GM19023 (cell line): Measurements from ENCODE around the gene RPS25.
"Not testable (repeated sequence)": the region's sequence is repeated elsewhere in the genome, so short reads cannot be mapped to it uniquely, and the experiment has no call there.

ENCODE experiments used
- ATAC-seq: cut with Tn5 transposase; IDR thresholded peaks from one replicate; pipeline ENCODE4 v1.9.1; 2021; ENCODE audit warnings: mild to moderate bottlenecking, moderate library complexity; ENCODE audit not compliant: unreplicated experiment

The RPS25 gene

DNA sequence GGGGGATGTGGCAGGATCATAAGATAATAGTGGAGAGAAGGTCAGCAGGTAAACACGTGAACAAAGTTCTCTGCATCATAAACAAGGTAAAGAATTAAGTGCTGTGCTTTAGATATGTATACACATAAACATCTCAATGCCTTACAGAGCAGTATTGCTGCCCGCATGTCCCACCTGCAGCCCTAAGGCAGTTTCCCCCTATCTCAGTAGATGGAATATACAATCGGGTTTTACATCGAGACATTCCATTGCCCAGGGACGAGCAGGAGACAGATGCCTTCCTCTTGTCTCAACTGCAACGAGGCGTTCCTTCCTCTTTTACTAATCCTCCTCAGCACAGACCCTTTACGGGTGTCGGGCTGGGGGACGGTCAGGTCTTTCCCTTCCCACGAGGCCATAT lies 21.3 kb upstream of the RPS25 start:
- ATAC-seq = not testable (repeated sequence)

- no peak for ATAC-seq
Measured at GRCh38 chr11:119038884-119039283, 20.7 kb upstream of the RPS25 start.

DNA sequence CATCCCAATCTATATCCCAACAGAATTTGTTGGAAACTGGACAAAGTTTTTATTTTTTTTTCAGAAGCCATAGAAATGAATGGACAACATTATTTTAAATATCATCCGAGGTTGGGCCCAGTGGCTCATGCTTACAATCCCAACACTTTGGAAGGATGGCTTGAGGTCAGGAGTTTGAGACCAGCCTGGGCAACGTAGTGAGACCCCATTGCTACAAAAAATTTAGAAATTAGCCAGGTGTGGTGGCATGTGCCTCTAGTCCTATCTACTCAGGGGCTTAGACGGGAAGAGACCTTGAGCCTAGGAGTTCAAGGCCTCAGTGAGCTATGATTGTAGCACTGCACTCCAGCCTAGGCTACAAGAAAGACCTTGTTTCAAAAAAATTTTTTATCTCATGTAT lies 16.7 kb upstream of the RPS25 start:
- no peak for ATAC-seq

DNA sequence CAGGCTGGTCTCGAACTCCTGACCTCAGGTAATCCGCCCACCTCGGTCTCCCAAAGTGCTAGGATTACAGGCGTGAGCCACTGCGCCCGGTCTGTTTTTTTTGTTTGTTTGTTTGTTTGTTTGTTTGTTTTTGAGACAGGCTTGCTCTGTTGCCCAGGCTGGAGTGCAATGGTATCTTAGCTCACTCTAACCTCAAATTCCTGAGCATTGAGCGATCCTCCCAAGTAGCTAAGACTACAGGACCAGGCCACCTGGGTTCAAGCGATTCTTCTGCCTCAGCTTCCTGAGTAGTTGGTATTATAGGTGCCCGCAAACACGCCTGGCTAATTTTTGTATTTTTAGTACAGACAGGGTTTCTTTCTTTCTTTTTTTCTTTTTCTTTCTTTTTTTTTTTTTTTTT lies 15.3 kb upstream of the RPS25 start:
- not testable (repeated sequence) for ATAC-seq

DNA sequence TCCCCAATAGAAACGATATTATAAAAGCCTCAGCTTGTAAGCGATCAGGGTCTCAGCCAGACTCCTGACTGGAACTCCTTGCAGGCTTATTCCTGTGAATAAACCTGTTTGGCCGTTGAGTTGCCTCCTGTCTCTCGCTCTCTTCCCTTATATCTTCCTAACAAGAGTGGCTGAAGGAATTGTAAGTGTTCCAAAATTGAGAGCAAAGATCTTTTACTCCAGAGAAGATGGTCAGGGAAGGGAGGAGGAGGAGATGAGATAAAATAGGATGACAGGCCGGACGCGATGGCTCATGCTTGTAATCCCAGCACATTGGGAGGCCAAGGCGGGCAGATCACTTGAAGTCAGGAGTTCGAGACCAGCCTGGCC lies 13.8 kb upstream of the RPS25 start:
- no peak for ATAC-seq

- ATAC-seq = peak; percentile 78
Measured at GRCh38 chr11:119030329-119031047, 12.3 kb upstream of the RPS25 start, which contains the start of gene SLC37A4. TSS of gene SLC37A4 (minus strand) at chr11:119030877.

- peak; percentile 14 for ATAC-seq
Measured at GRCh38 chr11:119030029-119030328, 11.8 kb upstream of the RPS25 start.

DNA sequence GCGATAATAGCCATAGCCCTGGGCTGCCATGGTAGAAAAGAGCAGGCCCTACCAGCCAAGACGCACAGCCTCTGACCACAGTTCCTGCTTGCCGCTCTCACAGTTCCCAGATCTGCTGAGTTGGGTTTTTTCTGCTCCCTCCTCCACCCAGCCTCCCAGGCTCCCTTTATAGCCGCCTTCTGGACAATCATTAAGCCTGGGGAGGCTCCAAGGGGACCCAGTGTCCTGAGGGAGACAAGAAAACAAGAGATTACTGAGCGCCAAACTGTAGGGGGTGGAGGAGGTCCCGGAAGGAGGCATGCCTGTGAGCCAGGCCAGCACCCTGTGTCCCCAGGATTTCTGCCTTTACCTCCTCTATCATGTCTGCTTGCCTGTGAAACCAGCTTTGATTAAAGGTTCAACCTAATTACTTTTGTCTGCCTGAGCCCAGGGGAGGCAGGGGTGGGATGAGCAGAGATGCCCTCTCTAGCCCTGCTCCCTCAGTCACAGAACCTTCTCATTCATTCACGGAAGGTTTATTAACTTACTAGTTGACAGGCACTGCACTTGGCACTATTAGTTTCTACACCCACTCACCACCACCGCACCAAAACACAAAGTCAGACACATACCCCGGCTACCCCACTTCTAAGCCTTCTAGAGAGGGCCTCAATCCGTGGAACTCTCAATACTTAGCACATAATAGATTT lies 11.3 kb upstream of the RPS25 start:
- ATAC-seq = peak; percentile 18

DNA sequence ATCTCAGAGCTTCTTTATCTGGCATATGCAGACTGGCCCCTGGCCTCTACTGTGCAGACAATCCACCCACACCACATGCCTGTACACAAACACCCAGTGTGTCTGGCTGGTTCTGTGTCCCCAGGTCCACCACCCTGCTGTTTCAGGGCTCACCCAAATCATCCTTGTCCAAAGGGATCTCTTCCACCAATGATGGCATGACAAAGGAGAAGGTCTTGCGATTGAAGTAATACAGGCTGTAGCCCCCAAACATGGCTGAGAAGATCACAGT lies 10.9 kb upstream of the RPS25 start:
- no peak for ATAC-seq

DNA sequence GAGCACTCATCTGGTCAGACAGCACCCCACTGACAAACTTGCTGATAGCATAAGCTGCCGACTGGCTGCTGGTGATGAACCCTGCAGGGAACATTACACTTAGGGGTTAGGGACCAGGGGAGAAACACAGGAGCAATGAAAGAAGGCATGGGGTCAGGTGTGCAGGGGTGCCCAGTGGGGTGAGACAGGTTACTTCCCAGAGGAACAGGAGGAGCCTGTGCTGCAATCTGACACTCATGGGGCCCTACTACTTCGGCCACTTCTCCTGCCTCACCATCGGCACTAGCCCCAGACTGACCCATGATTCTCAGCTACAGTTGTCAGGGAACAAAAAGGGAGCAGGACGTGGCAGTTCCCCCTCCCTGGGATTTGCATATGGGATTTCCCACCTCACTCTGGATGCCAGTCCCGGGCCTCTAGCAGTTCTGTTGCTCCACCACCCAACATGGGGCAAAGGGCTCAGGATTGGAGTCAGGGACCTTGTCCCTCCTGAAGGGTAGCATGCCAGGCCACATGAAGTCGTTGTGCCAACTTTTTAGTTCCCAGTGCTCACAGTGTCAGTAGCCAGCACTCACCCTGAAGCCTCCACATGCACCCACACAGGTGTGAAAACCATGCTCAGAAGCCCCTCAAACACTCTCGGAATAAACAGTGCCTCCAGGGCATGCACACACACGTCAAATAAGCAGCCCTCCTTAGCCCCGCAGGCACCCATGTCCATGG lies 10.4 kb upstream of the RPS25 start:
- ATAC-seq = no peak

GRCh38 chr11:119027561-119028345 lies 9.6 kb upstream of the RPS25 start:
- ATAC-seq = no peak

DNA sequence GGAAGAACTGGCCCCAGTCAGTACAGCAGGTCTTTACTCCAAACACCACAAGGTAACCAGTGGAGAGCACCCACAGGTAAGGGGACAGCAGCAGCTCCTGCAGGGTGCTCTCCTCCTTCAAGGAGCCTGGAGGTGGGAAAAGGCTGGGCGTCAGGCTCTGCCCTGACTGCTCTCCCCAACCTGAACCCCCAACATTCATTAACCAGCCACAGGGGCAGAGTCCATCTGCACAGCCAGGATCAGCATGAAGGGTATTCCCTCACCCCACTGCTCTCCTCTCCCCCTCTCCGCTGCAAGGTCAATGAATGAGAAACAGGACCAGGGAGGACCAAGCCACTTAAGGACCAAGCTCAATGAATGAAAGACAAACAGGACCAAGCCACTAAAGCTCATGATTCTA lies 8.8 kb upstream of the RPS25 start:
- no peak for ATAC-seq

DNA sequence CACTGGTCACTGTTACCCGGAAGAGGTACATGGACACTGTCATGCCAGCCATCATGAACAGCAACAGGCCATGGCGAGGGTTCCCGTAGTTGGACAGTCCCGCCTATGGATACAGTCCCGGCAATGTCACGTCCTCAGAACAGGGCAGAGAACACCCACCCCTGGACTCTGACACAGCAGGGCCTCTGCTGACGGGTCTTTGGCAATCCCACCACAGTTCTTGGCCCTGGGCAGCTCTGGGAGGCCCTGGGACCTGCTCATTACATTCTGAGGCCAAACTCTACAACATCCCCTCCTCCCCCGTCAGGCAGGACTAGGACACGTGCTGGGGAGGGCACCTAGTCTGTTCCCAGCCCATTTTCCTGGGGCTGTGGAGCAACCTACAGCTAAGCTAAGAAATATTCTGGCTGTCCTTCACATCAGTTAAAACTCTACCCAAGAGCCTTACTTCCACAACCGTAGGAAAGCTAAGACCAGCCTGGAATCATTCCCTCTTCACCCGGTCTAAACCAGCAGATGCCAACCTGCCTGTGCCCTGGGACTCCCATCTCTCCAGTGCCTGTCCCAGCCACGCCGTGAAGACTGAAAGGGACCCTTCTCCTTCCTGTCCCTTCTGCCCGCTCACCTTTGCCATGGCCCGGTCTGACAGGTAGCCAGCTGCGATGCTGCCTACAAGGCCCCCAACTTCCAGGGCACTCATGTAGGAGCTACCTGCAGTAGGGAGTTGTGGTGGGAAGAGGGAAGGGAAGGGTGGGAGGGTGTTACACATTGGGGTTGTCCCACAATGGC lies 8.0 kb upstream of the RPS25 start:
- ATAC-seq = no peak

GRCh38 chr11:119025541-119025940 lies 7.4 kb upstream of the RPS25 start:
- no peak for ATAC-seq

GRCh38 chr11:119025099-119025473 lies 6.9 kb upstream of the RPS25 start:
- ATAC-seq = no peak

DNA sequence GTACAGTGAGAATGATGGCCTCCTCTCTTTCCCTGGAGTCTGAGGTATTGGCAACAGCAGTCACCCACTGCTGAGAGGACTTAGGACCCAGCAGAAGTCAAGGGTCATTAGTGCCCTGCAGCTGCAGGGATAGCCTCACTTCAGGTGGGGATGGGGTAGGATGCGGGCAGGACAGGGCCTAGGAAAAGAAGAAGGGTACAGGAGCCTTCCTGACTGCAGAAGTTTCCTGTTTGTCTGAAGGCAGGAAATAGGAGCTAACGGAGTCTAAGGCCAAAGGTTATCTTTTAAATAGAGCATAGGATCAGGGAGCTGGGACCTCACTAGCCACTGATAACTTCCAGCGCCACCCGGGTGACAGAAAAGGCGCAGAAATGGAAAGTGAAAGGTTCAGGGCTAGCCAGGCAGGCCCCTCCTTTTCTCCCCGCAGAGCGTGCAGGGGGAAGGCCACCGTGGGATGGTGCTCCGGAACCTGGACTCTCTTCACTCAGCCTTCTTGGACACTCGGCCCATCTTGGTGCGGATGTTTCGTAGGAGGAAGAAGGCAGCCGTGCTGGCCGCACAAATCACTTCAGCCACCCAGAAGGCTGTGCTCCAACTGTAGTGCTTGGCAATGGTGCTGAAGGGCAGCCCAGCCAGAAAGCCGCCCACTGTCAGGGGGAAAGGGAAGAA lies 6.4 kb upstream of the RPS25 start:
- no peak for ATAC-seq

- no peak for ATAC-seq
Measured at GRCh38 chr11:119023741-119024140, 5.6 kb upstream of the RPS25 start.

- no peak for ATAC-seq
Measured at GRCh38 chr11:119021631-119022030, 3.5 kb upstream of the RPS25 start.

DNA sequence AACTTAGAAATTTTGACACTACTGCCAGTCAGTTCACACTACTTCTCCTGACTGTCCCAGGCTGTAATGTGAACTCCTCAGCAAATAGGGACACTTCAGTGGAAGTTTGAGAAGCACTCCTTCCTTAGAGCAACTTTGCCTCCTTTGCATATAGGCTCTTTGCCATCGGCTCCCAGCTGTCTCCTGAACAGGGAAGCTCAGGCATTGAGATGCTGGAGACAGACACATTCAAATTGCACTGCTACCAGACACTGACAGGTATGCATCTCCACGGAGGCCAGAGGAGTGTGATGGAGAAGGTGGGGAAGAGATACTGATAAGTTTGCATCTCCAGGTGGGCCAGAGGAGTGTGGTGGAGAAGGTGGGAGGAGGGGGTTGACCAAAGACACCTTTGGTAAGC lies 1.9 kb upstream of the RPS25 start:
- no peak for ATAC-seq

GRCh38 chr11:119017377-119017776 lies 766 bp downstream of the RPS25 start:
- ATAC-seq = not testable (repeated sequence)
